ENCODE measurements around the gene PI16.

DNA sequence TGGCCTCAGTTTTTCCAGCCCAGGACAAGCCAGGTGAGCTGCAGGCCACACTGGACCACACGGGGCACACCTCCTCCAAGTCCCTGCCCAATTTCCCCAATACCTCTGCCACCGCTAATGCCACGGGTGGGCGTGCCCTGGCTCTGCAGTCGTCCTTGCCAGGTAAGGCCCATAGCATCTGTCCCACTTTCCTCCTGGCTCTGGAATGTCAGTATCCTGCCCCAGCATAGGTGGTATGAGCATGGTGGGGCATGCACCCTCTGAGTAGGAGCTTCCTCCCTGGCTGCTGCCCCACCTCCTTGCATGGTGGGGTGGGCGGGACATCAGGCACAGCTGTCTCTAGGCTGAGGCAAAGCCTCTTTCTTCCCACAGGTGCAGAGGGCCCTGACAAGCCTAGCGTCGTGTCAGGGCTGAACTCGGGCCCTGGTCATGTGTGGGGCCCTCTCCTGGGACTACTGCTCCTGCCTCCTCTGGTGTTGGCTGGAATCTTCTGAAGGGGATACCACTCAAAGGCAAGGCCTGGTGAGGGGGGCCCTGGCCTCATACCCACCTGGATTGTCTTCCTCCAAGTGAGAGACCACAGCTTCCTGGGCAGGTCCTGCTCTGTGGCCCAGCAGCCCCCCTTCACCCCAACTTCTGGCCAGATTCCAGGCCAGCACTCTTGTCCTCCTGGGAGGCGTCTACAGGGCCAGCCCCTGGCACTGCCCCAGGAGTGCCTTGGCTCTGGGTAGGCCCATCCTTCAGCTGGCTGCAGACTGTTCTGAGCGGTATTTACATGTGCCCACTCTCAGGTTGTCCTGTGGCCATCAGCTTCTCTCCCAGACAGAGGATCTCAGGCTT, 9.1 kb downstream of the PI16 start:
- TF ChIP-seq, protein P1, sequence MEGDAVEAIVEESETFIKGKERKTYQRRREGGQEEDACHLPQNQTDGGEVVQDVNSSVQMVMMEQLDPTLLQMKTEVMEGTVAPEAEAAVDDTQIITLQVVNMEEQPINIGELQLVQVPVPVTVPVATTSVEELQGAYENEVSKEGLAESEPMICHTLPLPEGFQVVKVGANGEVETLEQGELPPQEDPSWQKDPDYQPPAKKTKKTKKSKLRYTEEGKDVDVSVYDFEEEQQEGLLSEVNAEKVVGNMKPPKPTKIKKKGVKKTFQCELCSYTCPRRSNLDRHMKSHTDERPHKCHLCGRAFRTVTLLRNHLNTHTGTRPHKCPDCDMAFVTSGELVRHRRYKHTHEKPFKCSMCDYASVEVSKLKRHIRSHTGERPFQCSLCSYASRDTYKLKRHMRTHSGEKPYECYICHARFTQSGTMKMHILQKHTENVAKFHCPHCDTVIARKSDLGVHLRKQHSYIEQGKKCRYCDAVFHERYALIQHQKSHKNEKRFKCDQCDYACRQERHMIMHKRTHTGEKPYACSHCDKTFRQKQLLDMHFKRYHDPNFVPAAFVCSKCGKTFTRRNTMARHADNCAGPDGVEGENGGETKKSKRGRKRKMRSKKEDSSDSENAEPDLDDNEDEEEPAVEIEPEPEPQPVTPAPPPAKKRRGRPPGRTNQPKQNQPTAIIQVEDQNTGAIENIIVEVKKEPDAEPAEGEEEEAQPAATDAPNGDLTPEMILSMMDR (IDR thresholded peaks at IDR 0.05; ENCODE audit: low read depth, low read length) = no peak
- no peak for TF ChIP-seq POLR2A (IDR thresholded peaks at IDR 0.05; ENCODE audit: extremely low read depth, insufficient read length)

Data from NB4 (cell line).